Tibial nerve (tissue), 4 donors: ENCODE results near the gene SSBP2. TPM values are rescaled to one million over a fixed set of nuclear protein-coding genes. Genes with fewer than 3 reads are reported as not detected.
A peak's percentile ranks its signal among the peaks of the same experiment; 100 is the strongest.

ENCODE experiments used
- DNase-seq, 2 donors: peaks; one replicate each; pipeline ENCODE4 v3.0.0-alpha.2; 2019; ENCODE audit warnings: low spot score in 2 of 2
- H3K27ac ChIP-seq, 4 donors: fragments of 200-600 bp; sonication (generic) in 3 of 4; one replicate each; pipeline ENCODE4 v1.5.1; 2017 to 2019; ENCODE audit warnings: mild to moderate bottlenecking in 1 of 4
- H3K27me3 ChIP-seq, 2 donors: fragments of 200-600 bp; sonication (generic) in 1 of 2; one replicate each; pipeline versions ENCODE4 v1.5.1 to v1.6.0; 2017 to 2019
- H3K36me3 ChIP-seq, 3 donors: fragments of 200-600 bp; sonication (generic); one replicate each; pipeline ENCODE4 v1.5.1; 2018 to 2019
- H3K4me1 ChIP-seq, 4 donors: fragments of 200-600 bp; sonication (generic) in 3 of 4; one replicate each; pipeline ENCODE4 v1.5.1; 2017 to 2019
- H3K4me3 ChIP-seq, 4 donors: fragments of 200-600 bp; sonication (generic) in 3 of 4; one replicate each; pipeline ENCODE4 v1.5.1; 2017 to 2019; ENCODE audit warnings: mild to moderate bottlenecking in 1 of 4, moderate library complexity in 1 of 4
- H3K9me3 ChIP-seq, 4 donors: fragments of 200-600 bp; sonication (generic) in 3 of 4; one replicate each; pipeline ENCODE4 v1.5.1; 2017 to 2019
- EP300 ChIP-seq, 2 donors: sonication (generic); formaldehyde crosslinking; IDR thresholded peaks; one replicate each; pipeline ENCODE4 v1.6.1; 2017; ENCODE audit warnings: antibody characterized with exemption in 2 of 2, mild to moderate bottlenecking in 1 of 2
- POLR2A ChIP-seq, 2 donors: fragments of 450-650 bp; IDR thresholded peaks; one replicate each; pipeline ENCODE4 v1.6.1; 2017; ENCODE audit warnings: antibody characterized with exemption in 2 of 2, mild to moderate bottlenecking in 2 of 2, moderate library complexity in 2 of 2
- WGBS, 2 donors: methylation state at CpG; one replicate each; pipeline ENCODE4 v1.1.5; 2018; 5-methylcytosine and 5-hydroxymethylcytosine counted together
- total RNA-seq, 4 donors: library from RNA; depleted of rRNA; stranded (reverse); fragments of >200 nt; gene quantifications; one replicate each; pipeline ENCODE4 v1.1.0, GENCODE V29; 2016
- TF ChIP-seq, protein P1 (sequence below), 5 experiments: fragments of 200-600 bp in 3 of 5; fragments of 450-650 bp in 2 of 5; sonication (generic) in 3 of 5; IDR thresholded peaks; one replicate each; pipeline ENCODE4 v1.5.1; 2016 to 2019; ENCODE audit warnings: antibody characterized with exemption in 5 of 5, mild to moderate bottlenecking in 3 of 5, moderate library complexity in 2 of 5

Gene SSBP2
- total RNA-seq, 4 donors from 2014 or later: 62.6 to 95.1 (median 77.5) TPM

DNA sequence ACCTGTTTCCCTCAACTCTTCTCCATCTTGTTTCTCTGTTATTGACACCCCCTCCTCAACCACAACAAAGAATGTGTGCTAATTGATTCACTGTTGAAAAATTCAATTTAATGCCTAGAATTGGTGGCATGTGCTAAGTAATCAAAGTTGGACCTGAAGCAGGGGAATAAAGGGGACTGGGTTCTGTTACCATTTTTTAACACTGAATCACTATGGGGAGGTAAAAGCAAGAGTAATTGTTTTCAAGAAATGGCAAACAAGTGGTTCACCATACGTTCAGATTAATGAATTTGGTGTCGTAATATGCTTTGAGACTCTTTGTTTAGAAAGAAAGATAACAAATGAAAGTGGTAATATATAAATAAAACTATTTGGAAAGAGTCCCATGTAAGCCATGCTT lies 17.0 kb upstream of the SSBP2 start:
- Histone ChIP-seq H3K4me3 (no peak overlapping the region), H3K27ac (no peak overlapping the region), H3K4me1 (peaks cover 0 to 15% (median 0%) of the 10 kb centered on the region in 4 donors), H3K9me3 (no peaks in the 10 kb centered on the region), H3K36me3 (no peaks in the 10 kb centered on the region), H3K27me3 (no peaks in the 10 kb centered on the region)
- no peak for DNase-seq
- 67 to 76% methylated on average over 2 of the region's 2 CpGs for WGBS, 2 donors
- TF ChIP-seq, protein P1, sequence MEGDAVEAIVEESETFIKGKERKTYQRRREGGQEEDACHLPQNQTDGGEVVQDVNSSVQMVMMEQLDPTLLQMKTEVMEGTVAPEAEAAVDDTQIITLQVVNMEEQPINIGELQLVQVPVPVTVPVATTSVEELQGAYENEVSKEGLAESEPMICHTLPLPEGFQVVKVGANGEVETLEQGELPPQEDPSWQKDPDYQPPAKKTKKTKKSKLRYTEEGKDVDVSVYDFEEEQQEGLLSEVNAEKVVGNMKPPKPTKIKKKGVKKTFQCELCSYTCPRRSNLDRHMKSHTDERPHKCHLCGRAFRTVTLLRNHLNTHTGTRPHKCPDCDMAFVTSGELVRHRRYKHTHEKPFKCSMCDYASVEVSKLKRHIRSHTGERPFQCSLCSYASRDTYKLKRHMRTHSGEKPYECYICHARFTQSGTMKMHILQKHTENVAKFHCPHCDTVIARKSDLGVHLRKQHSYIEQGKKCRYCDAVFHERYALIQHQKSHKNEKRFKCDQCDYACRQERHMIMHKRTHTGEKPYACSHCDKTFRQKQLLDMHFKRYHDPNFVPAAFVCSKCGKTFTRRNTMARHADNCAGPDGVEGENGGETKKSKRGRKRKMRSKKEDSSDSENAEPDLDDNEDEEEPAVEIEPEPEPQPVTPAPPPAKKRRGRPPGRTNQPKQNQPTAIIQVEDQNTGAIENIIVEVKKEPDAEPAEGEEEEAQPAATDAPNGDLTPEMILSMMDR (IDR thresholded peaks at IDR 0.05): no peak
- TF ChIP-seq EP300 (IDR thresholded peaks at IDR 0.05) (no peak), POLR2A (IDR thresholded peaks at IDR 0.05) (no peak)

DNA sequence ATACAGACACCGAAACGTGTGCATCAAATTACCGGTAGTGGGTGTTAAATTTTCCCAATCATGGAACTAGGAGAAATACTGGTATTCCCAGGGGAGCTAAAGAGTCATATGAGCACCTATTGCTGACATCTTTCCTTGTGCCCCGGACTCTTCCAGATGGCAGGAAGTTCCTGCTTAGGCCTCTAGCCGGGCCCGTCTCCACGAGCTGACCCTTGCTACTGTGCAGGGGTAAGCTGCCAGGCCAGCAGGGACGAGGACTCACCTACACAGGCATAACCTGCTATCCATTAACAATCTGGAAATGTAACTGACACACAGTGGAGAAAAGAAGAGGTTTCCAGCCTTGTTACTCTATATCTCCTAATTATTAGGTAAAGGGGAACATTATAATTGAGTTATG lies 16.2 kb upstream of the SSBP2 start:
- no peak overlapping the region for H3K27ac ChIP-seq
- 69 to 72% methylated on average over 8 of the region's 8 CpGs for WGBS, 2 donors
- H3K27me3 ChIP-seq: no peaks in the 10 kb centered on the region
- no peak for DNase-seq
- no peaks in the 10 kb centered on the region for H3K9me3 ChIP-seq
- H3K4me3 ChIP-seq: no peak overlapping the region
- H3K4me1 ChIP-seq: peaks cover 0 to 14% (median 0%) of the 10 kb centered on the region in 4 donors
- H3K36me3 ChIP-seq: no peaks in the 10 kb centered on the region
- TF ChIP-seq, protein P1 (IDR thresholded peaks at IDR 0.05): no peak
- TF ChIP-seq EP300 (IDR thresholded peaks at IDR 0.05) (no peak), POLR2A (IDR thresholded peaks at IDR 0.05) (no peak)

DNA sequence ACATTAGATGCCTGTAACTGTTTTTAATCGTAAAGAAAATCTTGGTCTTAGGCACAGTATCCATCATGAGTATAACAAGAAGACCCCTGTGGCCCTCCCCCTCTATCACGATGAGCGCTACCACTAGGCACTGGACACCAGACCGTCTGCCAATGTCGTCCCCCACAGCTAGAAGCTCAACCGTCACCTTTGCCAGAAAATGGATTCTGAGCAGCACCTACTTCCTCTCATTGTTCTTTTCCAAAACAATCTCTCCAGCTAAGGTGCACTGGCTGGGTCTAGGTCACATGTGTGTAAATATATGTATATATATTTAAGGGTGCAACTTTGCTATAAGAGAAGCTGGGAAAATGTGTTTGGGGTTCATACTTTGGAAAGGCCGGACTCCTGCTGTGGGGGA lies 15.7 kb upstream of the SSBP2 start:
- H3K27ac ChIP-seq: no peak overlapping the region
- H3K9me3 ChIP-seq: no peaks in the 10 kb centered on the region
- H3K4me3 ChIP-seq: no peak overlapping the region
- TF ChIP-seq POLR2A (IDR thresholded peaks at IDR 0.05) (no peak), EP300 (IDR thresholded peaks at IDR 0.05) (no peak)
- TF ChIP-seq, protein P1 (IDR thresholded peaks at IDR 0.05): no peak
- no peaks in the 10 kb centered on the region for H3K27me3 ChIP-seq
- 91 to 92% methylated on average over 7 of the region's 7 CpGs for WGBS, 2 donors
- H3K4me1 ChIP-seq: peaks cover 0 to 14% (median 0%) of the 10 kb centered on the region in 4 donors
- no peak for DNase-seq
- no peaks in the 10 kb centered on the region for H3K36me3 ChIP-seq

DNA sequence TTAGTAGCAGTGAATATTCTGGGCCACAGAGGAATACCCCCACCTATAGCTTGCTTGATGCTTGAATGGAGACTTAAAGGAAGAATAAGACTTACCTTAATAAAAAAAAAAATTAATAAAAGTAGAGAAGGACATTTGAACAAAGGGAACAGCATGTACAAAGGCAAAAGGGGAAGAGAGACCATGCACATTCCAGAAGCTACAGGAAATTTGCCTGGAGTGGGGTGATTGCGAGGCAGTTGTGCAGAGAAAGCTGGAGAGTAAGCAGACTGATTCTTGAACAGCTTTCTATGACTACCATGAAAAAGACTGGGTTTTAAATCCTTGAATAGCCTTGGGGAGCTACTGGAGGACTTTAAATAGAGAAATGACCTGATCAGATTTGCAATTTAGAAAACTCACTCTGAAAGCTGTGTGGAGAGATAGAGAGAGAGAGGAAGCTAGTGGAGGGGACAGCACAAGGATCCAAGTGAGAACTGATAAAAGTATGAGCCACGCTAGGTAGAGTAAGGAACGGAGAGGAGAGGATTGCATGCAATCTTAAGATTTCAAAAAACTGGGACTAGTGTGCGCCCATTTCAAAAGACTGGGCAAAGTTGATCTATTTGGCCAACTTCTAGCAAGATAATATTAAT lies 12.5 kb upstream of the SSBP2 start:
- H3K9me3 ChIP-seq: no peaks in the 10 kb centered on the region
- H3K4me3 ChIP-seq: no peak overlapping the region
- TF ChIP-seq, protein P1 (IDR thresholded peaks at IDR 0.05): no peak
- no peak for TF ChIP-seq POLR2A (IDR thresholded peaks at IDR 0.05)
- TF ChIP-seq EP300 (IDR thresholded peaks at IDR 0.05): peak in 1 of 2 donors; percentile 44
- H3K4me1 ChIP-seq: peaks cover 0 to 7% (median 0%) of the 10 kb centered on the region in 4 donors
- H3K27ac ChIP-seq: peak overlapping the region in 1 of 4 donors; percentile 18
- WGBS, 2 donors: 89 to 92% methylated on average over 4 of the region's 4 CpGs
- DNase-seq: no peak
- no peaks in the 10 kb centered on the region for H3K27me3 ChIP-seq
- H3K36me3 ChIP-seq: no peaks in the 10 kb centered on the region

DNA sequence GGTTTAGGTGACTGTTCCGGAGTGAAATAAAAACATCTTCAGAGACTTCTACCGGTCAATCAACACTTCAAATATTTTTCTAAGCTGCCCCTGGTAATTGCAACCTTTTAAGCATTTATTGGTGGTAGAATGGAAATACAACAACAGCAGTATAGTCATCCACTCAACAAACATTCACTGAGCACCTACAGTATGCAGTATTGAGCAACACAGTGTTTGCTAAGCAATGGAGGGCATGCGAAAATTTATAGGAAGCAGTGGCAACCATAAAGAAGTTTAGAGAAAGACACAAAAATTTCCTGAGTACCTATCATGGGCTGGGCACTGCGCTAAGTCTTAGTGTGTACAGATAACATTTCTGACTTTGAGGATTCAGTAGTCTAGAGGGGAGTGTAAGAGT lies 12.0 kb upstream of the SSBP2 start:
- no peak for DNase-seq
- no peak for TF ChIP-seq EP300 (IDR thresholded peaks at IDR 0.05)
- TF ChIP-seq, protein P1 (IDR thresholded peaks at IDR 0.05): no peak
- Histone ChIP-seq H3K36me3 (no peaks in the 10 kb centered on the region), H3K27me3 (no peaks in the 10 kb centered on the region), H3K27ac (peak overlapping the region in 1 of 4 donors; percentile 18), H3K4me3 (no peak overlapping the region), H3K4me1 (peaks cover 0 to 4% (median 0%) of the 10 kb centered on the region in 4 donors), H3K9me3 (no peaks in the 10 kb centered on the region)
- 85 to 93% methylated on average over 4 of the region's 4 CpGs for whole genome bisulfite sequencing, 2 donors
